AG10803 (cell line): ENCODE results near the gene CMSS1.

Experiments used
- DNase-seq: peaks from one replicate; pipeline ENCODE4 v3.0.0; 2010; ENCODE audit warnings: low read depth
- H3K4me3 ChIP-seq: 2 replicates; pipeline ENCODE4 v1.5.1; 2011; ENCODE audit warnings: mild to moderate bottlenecking, low read length, control low read depth
- CTCF ChIP-seq: conservative IDR thresholded peaks from 2 replicates; pipeline ENCODE4 v1.5.1; 2011; ENCODE audit warnings: mild to moderate bottlenecking, low read length, control low read depth, inconsistent platforms

Gene CMSS1

GRCh38 chr3:99873269-99874102 lies 55.8 kb downstream of the CMSS1 start:
- DNase-seq = no peak
- TF ChIP-seq CTCF = no peak
- peak overlapping the region; percentile 84 for H3K4me3 ChIP-seq

GRCh38 chr3:99874237-99875002 lies 56.8 kb downstream of the CMSS1 start:
- TF ChIP-seq CTCF = no peak
- peak overlapping the region; percentile 84 for H3K4me3 ChIP-seq

GRCh38 chr3:99875581-99875928 lies 57.9 kb downstream of the CMSS1 start:
- no peak for TF ChIP-seq CTCF
- peak; percentile 72 for DNase-seq
- H3K4me3 ChIP-seq = peak overlapping the region; percentile 84

More at GRCh38 chr3:99874237-99875002, 56.8 kb downstream of the CMSS1 start:
- DNase-seq = no peak

- H3K4me3 ChIP-seq = peak overlapping the region; percentile 84
- TF ChIP-seq CTCF = no peak
- peak; percentile 70 for DNase-seq
Observed at GRCh38 chr3:99875929-99876841, 58.5 kb downstream of the CMSS1 start.

- no peak for TF ChIP-seq CTCF
- no peak for DNase-seq
- peak overlapping the region; percentile 84 for H3K4me3 ChIP-seq
Observed at GRCh38 chr3:99877031-99877579, 59.4 kb downstream of the CMSS1 start.

GRCh38 chr3:99878005-99878404 lies 60.3 kb downstream of the CMSS1 start:
- H3K4me3 ChIP-seq = no peak overlapping the region
- no peak for TF ChIP-seq CTCF
- DNase-seq = peak; percentile 79
